ENCODE measurements around the gene FADS6. TPM values are rescaled to one million over a fixed set of nuclear protein-coding genes. Genes with fewer than 3 reads are reported as not detected.

FADS6 gene
- total and polyA plus RNA-seq, 2 donors from 2014 or later, result not detected

DNA sequence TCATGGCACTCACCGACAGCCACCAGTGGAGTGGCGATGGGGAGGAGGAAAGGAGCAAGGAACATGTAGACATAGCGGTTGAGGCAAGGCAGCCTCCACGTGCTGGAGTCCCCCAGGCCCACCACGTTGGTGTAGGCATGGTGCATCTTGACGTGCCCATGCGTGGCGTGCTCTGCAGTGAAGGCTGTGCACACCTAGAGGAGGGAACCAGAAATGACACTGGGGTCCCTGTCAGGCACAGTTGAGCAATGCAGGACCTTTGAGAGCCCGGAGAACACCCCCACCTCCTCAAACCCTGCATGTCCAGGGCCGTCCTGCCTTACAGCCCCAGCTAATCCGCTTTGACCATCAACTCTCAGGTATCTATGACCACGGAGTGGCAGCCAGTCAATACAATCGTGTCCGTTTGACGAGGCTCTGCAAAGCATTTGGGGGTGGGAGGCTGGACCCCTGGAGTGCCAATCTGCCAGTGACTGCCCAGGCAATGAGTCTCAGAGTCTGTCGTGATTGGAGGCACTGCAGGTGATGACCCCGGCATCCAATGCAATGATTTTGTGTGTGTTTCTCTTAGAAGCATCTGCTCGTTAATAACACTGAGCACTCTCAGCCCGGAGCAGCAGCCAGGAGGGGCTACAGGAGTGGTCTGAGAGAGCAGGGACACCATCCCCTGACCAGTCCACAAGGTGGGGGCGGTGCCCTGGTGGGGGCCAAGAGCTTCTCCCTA lies 10.8 kb downstream of the FADS6 start:
- H3K4me3 ChIP-seq (ENCODE audit: low read length in 3 of 3), result no peak overlapping the region
- FAIRE-seq, result no peak
- H3K9me3 ChIP-seq (ENCODE audit: control insufficient read depth in 2 of 3, insufficient read depth in 1 of 3, low read length in 3 of 3), result no peaks in the 10 kb centered on the region
- H3K27me3 ChIP-seq (ENCODE audit: control insufficient read depth, insufficient read depth, low read length), result no peaks in the 10 kb centered on the region
- no peaks in the 10 kb centered on the region for H3K36me3 ChIP-seq (ENCODE audit: control insufficient read depth in 2 of 3, insufficient read depth in 3 of 3, low read length in 3 of 3)
- no peak overlapping the region for H3K27ac ChIP-seq (ENCODE audit: low read depth in 2 of 2, low read length in 2 of 2)
- H3K9ac ChIP-seq (ENCODE audit: low read length in 3 of 3), result no peak overlapping the region
- intact Hi-C loops (cut with DNase I), result no loop called here
- no peaks in the 10 kb centered on the region for H3K4me1 ChIP-seq (ENCODE audit: control insufficient read depth in 2 of 3, insufficient read depth in 2 of 3, low read depth in 1 of 3, low read length in 3 of 3)
- TF ChIP-seq, protein P1, sequence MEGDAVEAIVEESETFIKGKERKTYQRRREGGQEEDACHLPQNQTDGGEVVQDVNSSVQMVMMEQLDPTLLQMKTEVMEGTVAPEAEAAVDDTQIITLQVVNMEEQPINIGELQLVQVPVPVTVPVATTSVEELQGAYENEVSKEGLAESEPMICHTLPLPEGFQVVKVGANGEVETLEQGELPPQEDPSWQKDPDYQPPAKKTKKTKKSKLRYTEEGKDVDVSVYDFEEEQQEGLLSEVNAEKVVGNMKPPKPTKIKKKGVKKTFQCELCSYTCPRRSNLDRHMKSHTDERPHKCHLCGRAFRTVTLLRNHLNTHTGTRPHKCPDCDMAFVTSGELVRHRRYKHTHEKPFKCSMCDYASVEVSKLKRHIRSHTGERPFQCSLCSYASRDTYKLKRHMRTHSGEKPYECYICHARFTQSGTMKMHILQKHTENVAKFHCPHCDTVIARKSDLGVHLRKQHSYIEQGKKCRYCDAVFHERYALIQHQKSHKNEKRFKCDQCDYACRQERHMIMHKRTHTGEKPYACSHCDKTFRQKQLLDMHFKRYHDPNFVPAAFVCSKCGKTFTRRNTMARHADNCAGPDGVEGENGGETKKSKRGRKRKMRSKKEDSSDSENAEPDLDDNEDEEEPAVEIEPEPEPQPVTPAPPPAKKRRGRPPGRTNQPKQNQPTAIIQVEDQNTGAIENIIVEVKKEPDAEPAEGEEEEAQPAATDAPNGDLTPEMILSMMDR (IDR thresholded peaks at IDR 0.05; ENCODE audit: borderline replicate concordance, extremely low read depth, insufficient read depth), result no peak
- no peak for DNase-seq

DNA sequence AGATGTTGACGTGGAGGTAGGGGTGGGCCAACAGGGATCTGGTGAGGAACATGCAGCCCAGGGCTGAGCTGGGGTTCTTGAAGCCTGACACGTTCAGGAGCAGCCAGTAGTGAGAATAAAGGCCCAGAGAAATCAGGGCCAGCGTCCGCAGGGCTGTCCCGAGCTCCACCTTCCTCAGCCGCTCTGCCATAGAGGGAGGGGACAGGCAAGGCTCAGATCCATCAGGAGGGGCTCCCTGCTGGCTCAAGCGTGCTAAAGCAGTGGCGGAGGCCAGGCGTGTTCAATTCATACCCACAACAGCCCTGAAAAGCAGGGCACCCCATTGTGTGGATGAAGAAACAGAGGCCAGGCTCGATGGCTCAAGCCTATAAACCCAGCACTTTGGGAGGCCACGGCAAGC lies 12.4 kb downstream of the FADS6 start:
- no peak overlapping the region for H3K4me3 ChIP-seq (ENCODE audit: low read length in 3 of 3)
- no peaks in the 10 kb centered on the region for H3K27me3 ChIP-seq (ENCODE audit: control insufficient read depth, insufficient read depth, low read length)
- intact Hi-C loops (cut with DNase I), result no loop called here
- no peak overlapping the region for H3K9ac ChIP-seq (ENCODE audit: low read length in 3 of 3)
- no peak for DNase-seq
- FAIRE-seq, result no peak
- no peaks in the 10 kb centered on the region for H3K36me3 ChIP-seq (ENCODE audit: control insufficient read depth in 2 of 3, insufficient read depth in 3 of 3, low read length in 3 of 3)
- no peaks in the 10 kb centered on the region for H3K4me1 ChIP-seq (ENCODE audit: control insufficient read depth in 2 of 3, insufficient read depth in 2 of 3, low read depth in 1 of 3, low read length in 3 of 3)
- TF ChIP-seq, protein P1 (IDR thresholded peaks at IDR 0.05; ENCODE audit: borderline replicate concordance, extremely low read depth, insufficient read depth), result no peak
- H3K9me3 ChIP-seq (ENCODE audit: control insufficient read depth in 2 of 3, insufficient read depth in 1 of 3, low read length in 3 of 3), result no peaks in the 10 kb centered on the region
- H3K27ac ChIP-seq (ENCODE audit: low read depth in 2 of 2, low read length in 2 of 2), result no peak overlapping the region

DNA sequence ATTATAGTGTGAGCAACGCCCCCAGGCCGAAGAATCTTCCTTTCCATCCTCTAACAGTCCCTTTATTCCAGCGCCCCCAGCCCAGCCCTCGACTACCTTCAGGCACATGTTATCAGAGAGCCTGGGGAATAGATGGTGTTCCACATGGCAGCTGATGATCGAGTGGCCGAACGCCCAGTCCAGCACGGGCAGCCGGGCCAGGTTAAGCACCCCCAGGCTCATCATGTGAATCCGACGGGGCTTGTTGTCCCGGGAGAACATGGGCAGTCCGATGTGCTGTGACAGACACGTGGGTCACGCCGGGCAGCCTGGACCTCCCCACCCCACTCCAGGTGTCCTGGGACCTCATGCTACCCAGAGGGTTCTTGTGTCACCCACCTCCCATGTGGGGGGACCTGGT lies 14.1 kb downstream of the FADS6 start:
- Histone ChIP-seq H3K4me3 (ENCODE audit: low read length in 3 of 3) (no peak overlapping the region), H3K27me3 (ENCODE audit: control insufficient read depth, insufficient read depth, low read length) (no peaks in the 10 kb centered on the region), H3K4me1 (ENCODE audit: control insufficient read depth in 2 of 3, insufficient read depth in 2 of 3, low read depth in 1 of 3, low read length in 3 of 3) (no peaks in the 10 kb centered on the region), H3K9ac (ENCODE audit: low read length in 3 of 3) (no peak overlapping the region), H3K9me3 (ENCODE audit: control insufficient read depth in 2 of 3, insufficient read depth in 1 of 3, low read length in 3 of 3) (no peaks in the 10 kb centered on the region), H3K36me3 (ENCODE audit: control insufficient read depth in 2 of 3, insufficient read depth in 3 of 3, low read length in 3 of 3) (no peaks in the 10 kb centered on the region), H3K27ac (ENCODE audit: low read depth in 2 of 2, low read length in 2 of 2) (no peak overlapping the region)
- intact Hi-C loops (cut with DNase I), result no loop called here
- DNase-seq (no peak), FAIRE-seq (no peak)
- TF ChIP-seq, protein P1 (IDR thresholded peaks at IDR 0.05; ENCODE audit: borderline replicate concordance, extremely low read depth, insufficient read depth), result no peak

- no peak overlapping the region for H3K27ac ChIP-seq (ENCODE audit: low read depth in 2 of 2, low read length in 2 of 2)
- no peak for DNase-seq
- intact Hi-C loops (cut with DNase I), result no loop called here
- no peak overlapping the region for H3K9ac ChIP-seq (ENCODE audit: low read length in 3 of 3)
- H3K36me3 ChIP-seq (ENCODE audit: control insufficient read depth in 2 of 3, insufficient read depth in 3 of 3, low read length in 3 of 3), result no peaks in the 10 kb centered on the region
- no peak overlapping the region for H3K4me3 ChIP-seq (ENCODE audit: low read length in 3 of 3)
- no peaks in the 10 kb centered on the region for H3K9me3 ChIP-seq (ENCODE audit: control insufficient read depth in 2 of 3, insufficient read depth in 1 of 3, low read length in 3 of 3)
- H3K27me3 ChIP-seq (ENCODE audit: control insufficient read depth, insufficient read depth, low read length), result no peaks in the 10 kb centered on the region
- TF ChIP-seq, protein P1 (IDR thresholded peaks at IDR 0.05; ENCODE audit: borderline replicate concordance, extremely low read depth, insufficient read depth), result no peak
- no peak for FAIRE-seq
- peaks cover 0 to 3% (median 0%) of the 10 kb centered on the region in 3 donors for H3K4me1 ChIP-seq (ENCODE audit: control insufficient read depth in 2 of 3, insufficient read depth in 2 of 3, low read depth in 1 of 3, low read length in 3 of 3)
These were observed 14.8 kb downstream of the FADS6 start for GRCh38 chr17:74878658-74879057.

Data from kidney (tissue), 14 donors.